Gastrocnemius medialis (tissue), 4 donors: ENCODE results near the gene PSMC5. TPM values are rescaled to one million over a fixed set of nuclear protein-coding genes. Genes with fewer than 3 reads are reported as not detected.

Experiments used
- ATAC-seq, 2 donors: fragments of 150-250 bp; one replicate each; pipeline ENCODE4 v1.9.1; 2016
- DNase-seq, 2 donors: peaks; one replicate each; pipeline ENCODE4 v3.0.0-alpha.2; 2019
- H3K27ac ChIP-seq, 4 donors: fragments of 200-600 bp; sonication (generic); 1 replicate in 1 of 4; 2 replicates in 3 of 4; pipeline ENCODE4 v1.5.1; 2016 to 2018; ENCODE audit warnings: mild to moderate bottlenecking in 2 of 4, moderate library complexity in 1 of 4
- H3K27me3 ChIP-seq, 3 donors: fragments of 200-600 bp; sonication (generic) in 2 of 3; 1 replicate in 1 of 3; 2 replicates in 2 of 3; pipeline versions ENCODE4 v1.5.1 to v1.6.0; 2016 to 2019; ENCODE audit warnings: mild to moderate bottlenecking in 1 of 3, moderate library complexity in 1 of 3
- H3K36me3 ChIP-seq, 2 donors: fragments of 200-600 bp; sonication (generic) in 1 of 2; one replicate each; pipeline ENCODE4 v1.5.1; 2017 to 2018
- H3K4me1 ChIP-seq, 2 donors: fragments of 200-600 bp; sonication (generic) in 1 of 2; one replicate each; pipeline ENCODE4 v1.5.1; 2016 to 2017; ENCODE audit warnings: mild to moderate bottlenecking in 2 of 2
- H3K4me3 ChIP-seq, 4 donors: fragments of 200-600 bp; sonication (generic) in 3 of 4; 1 replicate in 1 of 4; 2 replicates in 3 of 4; pipeline ENCODE4 v1.5.1; 2016 to 2019; ENCODE audit warnings: mild to moderate bottlenecking in 2 of 4
- H3K9me3 ChIP-seq, 3 donors: fragments of 200-600 bp; sonication (generic) in 2 of 3; 1 replicate in 1 of 3; 2 replicates in 2 of 3; pipeline ENCODE4 v1.5.1; 2016 to 2019
- POLR2A ChIP-seq, 2 donors: fragments of 450-650 bp; IDR thresholded peaks; one replicate each; pipeline ENCODE4 v1.6.1; 2017; ENCODE audit warnings: antibody characterized with exemption in 2 of 2, mild to moderate bottlenecking in 2 of 2, moderate library complexity in 2 of 2
- in situ Hi-C, 4 donors: fragments of 200-750 bp; cut with MboI; loops; one replicate each; pipeline versions ENCODE4 v1.15.0 to v1.8.0; 2017; ENCODE audit warnings: low sequenced_read_pairs in 4 of 4
- intact Hi-C: fragments of 100-400 bp; cut with DNase I; formaldehyde crosslinking; loops from one replicate; pipeline ENCODE4 v1.15.1; 2023; ENCODE audit warnings: low total_unique reads
- total RNA-seq, 4 donors: library from RNA; depleted of rRNA; stranded (reverse); fragments of >200 nt; gene quantifications; one replicate each; pipeline versions ENCODE4 v1.1.0 to v1.2.3, GENCODE V29; 2016
- TF ChIP-seq, protein P1 (sequence below), 5 experiments: fragments of 450-650 bp in 3 of 5; fragments of 200-600 bp in 2 of 5; sonication (generic) in 2 of 5; IDR thresholded peaks in 4 of 5; conservative IDR thresholded peaks in 1 of 5; 1 replicate in 4 of 5; 2 replicates in 1 of 5; pipeline ENCODE4 v1.5.1; 2016 to 2019; ENCODE audit warnings: antibody characterized with exemption in 5 of 5, mild to moderate bottlenecking in 3 of 5, moderate library complexity in 3 of 5

PSMC5 gene
- 100 to 1,000 TPM; 103 to 153 (median 123) TPM for total RNA-seq

DNA sequence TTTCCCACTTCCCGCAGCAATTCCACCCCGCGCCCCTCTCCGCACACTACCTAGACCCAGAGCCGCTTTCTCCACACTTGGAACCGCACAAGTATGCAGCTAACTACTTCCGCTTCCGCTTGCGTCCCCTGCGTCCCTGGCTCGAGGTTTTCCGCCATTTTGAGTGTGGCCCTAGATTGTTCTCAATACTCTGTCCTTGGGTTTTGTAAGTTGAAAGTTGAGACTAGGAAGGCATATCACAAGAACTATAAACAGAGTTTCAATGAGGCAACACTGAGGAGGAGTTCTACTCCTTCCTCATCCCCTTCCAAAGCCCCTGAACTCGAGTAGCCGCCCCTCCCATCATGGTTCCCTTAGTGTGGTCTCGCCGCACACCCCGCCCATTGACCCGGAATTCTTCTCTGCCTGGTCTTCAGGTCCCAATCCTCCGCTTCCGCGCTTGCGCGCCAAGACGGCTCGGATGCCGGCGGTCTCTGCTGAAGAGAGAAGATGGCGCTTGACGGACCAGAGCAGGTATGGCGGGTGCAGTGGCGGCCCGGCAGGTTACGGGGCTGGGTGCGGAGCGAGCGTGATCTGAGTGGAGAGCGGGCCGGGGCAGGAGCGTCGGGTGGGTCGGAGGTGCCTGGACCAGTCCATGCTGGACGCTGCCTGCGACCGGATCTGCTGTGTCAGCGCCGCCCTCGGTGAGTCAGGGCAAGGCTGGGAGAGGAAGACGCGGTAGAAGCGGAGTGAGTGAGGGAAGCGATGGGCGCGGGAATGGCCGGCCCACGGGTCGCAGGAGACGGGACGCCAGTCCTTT, at the start of gene PSMC5, which contains the start of gene FTSJ3:
Gene PSMC5, plus strand, starts transcription at position 430 of the 799 bp plus-strand sequence. Its CDS starts 60 bp downstream, at position 490.
Gene FTSJ3, minus strand, starts transcription at position 662 of the 799 bp plus-strand sequence. CDS start 761 bp downstream, outside the sequence.
- in situ Hi-C loops = loop anchor here in 2 of 4 donors (25.0 kb wide), 2 partner anchors 390 to 685 kb away; partner anchors contain the start of genes CEP95 (in 1 of the 2), CYB561 (in 1 of the 2) and DDX5 (in 1 of the 2)
- Histone ChIP-seq H3K36me3 (peaks cover 5 to 70% of the 10 kb centered on the region in 2 donors), H3K27me3 (no peaks in the 10 kb centered on the region), H3K27ac (peak within 1 kb of the TSS; percentile 92 to 95 (median 94)), H3K4me3 (peak within 1 kb of the TSS; percentile 84 to 89 (median 86)), H3K9me3 (no peaks in the 10 kb centered on the region), H3K4me1 (peaks cover 25 to 33% of the 10 kb centered on the region in 2 donors)
- TF ChIP-seq POLR2A (IDR thresholded peaks at IDR 0.05) = peak; percentile 78 to 91
- TF ChIP-seq, protein P1, sequence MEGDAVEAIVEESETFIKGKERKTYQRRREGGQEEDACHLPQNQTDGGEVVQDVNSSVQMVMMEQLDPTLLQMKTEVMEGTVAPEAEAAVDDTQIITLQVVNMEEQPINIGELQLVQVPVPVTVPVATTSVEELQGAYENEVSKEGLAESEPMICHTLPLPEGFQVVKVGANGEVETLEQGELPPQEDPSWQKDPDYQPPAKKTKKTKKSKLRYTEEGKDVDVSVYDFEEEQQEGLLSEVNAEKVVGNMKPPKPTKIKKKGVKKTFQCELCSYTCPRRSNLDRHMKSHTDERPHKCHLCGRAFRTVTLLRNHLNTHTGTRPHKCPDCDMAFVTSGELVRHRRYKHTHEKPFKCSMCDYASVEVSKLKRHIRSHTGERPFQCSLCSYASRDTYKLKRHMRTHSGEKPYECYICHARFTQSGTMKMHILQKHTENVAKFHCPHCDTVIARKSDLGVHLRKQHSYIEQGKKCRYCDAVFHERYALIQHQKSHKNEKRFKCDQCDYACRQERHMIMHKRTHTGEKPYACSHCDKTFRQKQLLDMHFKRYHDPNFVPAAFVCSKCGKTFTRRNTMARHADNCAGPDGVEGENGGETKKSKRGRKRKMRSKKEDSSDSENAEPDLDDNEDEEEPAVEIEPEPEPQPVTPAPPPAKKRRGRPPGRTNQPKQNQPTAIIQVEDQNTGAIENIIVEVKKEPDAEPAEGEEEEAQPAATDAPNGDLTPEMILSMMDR (IDR thresholded peaks at IDR 0.05 in 4 of 5, conservative IDR thresholded peaks at IDR 0.05 in 1 of 5) = peak in 3 of 5 experiments; percentile 23 to 53 (median 31)
- intact Hi-C loops = loop anchor here (1.0 to 10.0 kb wide), 3 partner anchors 16 to 678 kb away; partner anchors contain the start of genes CCDC47, CEP95 and DDX5
- DNase-seq (peak; percentile 94 to 95), ATAC-seq (peak; percentile 96 to 97)

DNA sequence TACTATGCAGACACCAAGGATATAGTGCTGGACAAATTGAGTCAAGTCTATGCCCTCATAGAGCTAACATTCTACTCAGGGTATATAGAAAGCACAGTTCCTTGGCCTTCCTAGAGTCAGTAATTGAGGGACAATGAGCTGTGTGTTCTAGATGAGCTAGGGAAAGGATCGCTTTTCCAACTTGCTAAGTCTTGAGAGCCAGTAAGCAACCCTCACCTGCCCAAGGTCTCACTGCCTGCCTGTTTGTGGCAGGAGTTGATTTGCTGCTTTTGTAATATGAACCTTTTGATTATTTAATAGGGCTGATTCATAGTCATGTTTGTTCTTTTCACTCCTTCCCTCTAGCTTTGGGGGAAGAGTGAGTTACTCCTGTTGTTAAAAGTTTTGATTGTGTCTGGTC, 46.7 kb upstream of the PSMC5 start:
- DNase-seq (peak; percentile 58 to 68), ATAC-seq (peak; percentile 91 to 93)
- in situ Hi-C loops (no loop called here), intact Hi-C loops (no loop called here)
- peaks cover 0 to 4% of the 10 kb centered on the region in 2 donors for H3K36me3 ChIP-seq
- H3K4me3 ChIP-seq = no peak overlapping the region
- H3K4me1 ChIP-seq = peaks cover 32 to 35% of the 10 kb centered on the region in 2 donors
- H3K27ac ChIP-seq = peak overlapping the region; percentile 74 to 85 (median 74)
- no peaks in the 10 kb centered on the region for H3K27me3 ChIP-seq
- H3K9me3 ChIP-seq = no peaks in the 10 kb centered on the region
- TF ChIP-seq, protein P1 (IDR thresholded peaks at IDR 0.05 in 4 of 5, conservative IDR thresholded peaks at IDR 0.05 in 1 of 5) = no peak
- peak in 1 of 2 donors; percentile 57 for TF ChIP-seq POLR2A (IDR thresholded peaks at IDR 0.05)

DNA sequence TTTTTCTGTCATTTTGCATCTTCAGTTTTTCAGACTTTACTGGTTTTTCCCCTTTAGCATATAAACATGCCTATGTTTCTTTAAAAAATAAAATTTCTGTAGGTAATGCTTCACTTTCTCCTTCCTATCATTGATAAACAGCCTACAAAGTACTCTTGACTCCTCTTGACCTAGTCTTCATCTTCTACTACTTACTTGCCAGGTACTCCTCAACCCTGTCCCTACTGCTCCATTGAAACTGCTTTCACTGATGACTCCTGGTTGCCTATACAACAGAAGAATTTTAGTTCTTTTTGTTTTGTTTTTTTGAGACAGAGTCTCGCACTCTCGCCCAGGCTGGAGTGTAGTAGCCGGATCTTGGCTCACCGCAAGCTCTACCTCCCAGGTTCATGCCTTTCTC, 46.3 kb upstream of the PSMC5 start:
- no peaks in the 10 kb centered on the region for H3K27me3 ChIP-seq
- H3K4me3 ChIP-seq = no peak overlapping the region
- DNase-seq = no peak
- H3K4me1 ChIP-seq = peaks cover 31 to 35% of the 10 kb centered on the region in 2 donors
- intact Hi-C loops (no loop called here), in situ Hi-C loops (no loop called here)
- H3K27ac ChIP-seq = peak overlapping the region; percentile 74 to 85 (median 74)
- no peaks in the 10 kb centered on the region for H3K9me3 ChIP-seq
- peaks cover 0 to 4% of the 10 kb centered on the region in 2 donors for H3K36me3 ChIP-seq
- no peak for ATAC-seq
- TF ChIP-seq, protein P1 (IDR thresholded peaks at IDR 0.05 in 4 of 5, conservative IDR thresholded peaks at IDR 0.05 in 1 of 5) = no peak
- no peak for TF ChIP-seq POLR2A (IDR thresholded peaks at IDR 0.05)

DNA sequence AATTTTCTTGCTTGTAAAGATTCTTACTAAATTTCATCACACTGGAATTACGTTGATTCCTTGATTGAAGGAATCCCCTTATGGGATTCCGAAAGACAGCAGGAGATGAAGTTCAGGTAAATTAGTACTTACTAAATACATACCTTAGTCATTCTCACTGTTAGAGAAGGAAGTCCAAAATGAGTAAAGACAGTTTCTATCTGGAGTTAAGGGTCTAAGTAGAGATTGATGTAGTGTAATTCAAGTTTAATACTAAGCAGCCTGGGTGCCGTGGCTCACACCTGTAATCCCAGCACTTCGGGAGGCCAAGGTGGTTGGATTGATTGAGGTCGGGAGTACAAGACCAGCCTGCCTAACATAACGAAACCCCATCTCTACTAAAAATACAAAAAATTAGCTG, 43.7 kb upstream of the PSMC5 start:
- Histone ChIP-seq H3K9me3 (no peaks in the 10 kb centered on the region), H3K27ac (peak overlapping the region in 1 of 4 donors; percentile 15), H3K4me3 (no peak overlapping the region), H3K36me3 (peaks cover 0 to 24% of the 10 kb centered on the region in 2 donors), H3K27me3 (no peaks in the 10 kb centered on the region), H3K4me1 (peaks cover 29 to 35% of the 10 kb centered on the region in 2 donors)
- in situ Hi-C loops (no loop called here), intact Hi-C loops (no loop called here)
- DNase-seq = no peak
- TF ChIP-seq, protein P1 (IDR thresholded peaks at IDR 0.05 in 4 of 5, conservative IDR thresholded peaks at IDR 0.05 in 1 of 5) = no peak
- no peak for TF ChIP-seq POLR2A (IDR thresholded peaks at IDR 0.05)
- ATAC-seq = no peak
